Spleen (tissue), 7 donors: Measurements from ENCODE around the gene PAPPA.

Source experiments
- POLR2A ChIP-seq, 3 donors: fragments of 450-650 bp; IDR thresholded peaks; one replicate each; pipeline ENCODE4 v1.5.1; 2017; ENCODE audit warnings: antibody characterized with exemption in 3 of 3, mild to moderate bottlenecking in 1 of 3
- POLR2AphosphoS5 ChIP-seq, 3 donors: sonication (generic); formaldehyde crosslinking; IDR thresholded peaks; one replicate each; pipeline ENCODE4 v1.5.1; 2017; ENCODE audit warnings: antibody characterized with exemption in 3 of 3
- TF ChIP-seq, protein P1 (sequence below), 11 experiments: fragments of 200-600 bp in 7 of 11; fragments of 450-650 bp in 4 of 11; sonication (generic) in 4 of 11; IDR thresholded peaks in 8 of 11; conservative IDR thresholded peaks in 3 of 11; 1 replicate in 7 of 11; 2 replicates in 4 of 11; pipeline versions ENCODE4 v1.4.0 to v1.8.0; 2016 to 2021; ENCODE audit warnings: antibody characterized with exemption in 11 of 11, inconsistent platforms in 4 of 11, mild to moderate bottlenecking in 1 of 11
- donor health status: DM: no; HTN: no; CAD: no; lungs with moderate emphysema.
- donor health status: DM: no; HTN: no; CAD: no.
- donor health status: DM: no; HTN: no; CAD: no.

- TF ChIP-seq, protein P1, sequence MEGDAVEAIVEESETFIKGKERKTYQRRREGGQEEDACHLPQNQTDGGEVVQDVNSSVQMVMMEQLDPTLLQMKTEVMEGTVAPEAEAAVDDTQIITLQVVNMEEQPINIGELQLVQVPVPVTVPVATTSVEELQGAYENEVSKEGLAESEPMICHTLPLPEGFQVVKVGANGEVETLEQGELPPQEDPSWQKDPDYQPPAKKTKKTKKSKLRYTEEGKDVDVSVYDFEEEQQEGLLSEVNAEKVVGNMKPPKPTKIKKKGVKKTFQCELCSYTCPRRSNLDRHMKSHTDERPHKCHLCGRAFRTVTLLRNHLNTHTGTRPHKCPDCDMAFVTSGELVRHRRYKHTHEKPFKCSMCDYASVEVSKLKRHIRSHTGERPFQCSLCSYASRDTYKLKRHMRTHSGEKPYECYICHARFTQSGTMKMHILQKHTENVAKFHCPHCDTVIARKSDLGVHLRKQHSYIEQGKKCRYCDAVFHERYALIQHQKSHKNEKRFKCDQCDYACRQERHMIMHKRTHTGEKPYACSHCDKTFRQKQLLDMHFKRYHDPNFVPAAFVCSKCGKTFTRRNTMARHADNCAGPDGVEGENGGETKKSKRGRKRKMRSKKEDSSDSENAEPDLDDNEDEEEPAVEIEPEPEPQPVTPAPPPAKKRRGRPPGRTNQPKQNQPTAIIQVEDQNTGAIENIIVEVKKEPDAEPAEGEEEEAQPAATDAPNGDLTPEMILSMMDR (IDR thresholded peaks at IDR 0.05 in 8 of 11, conservative IDR thresholded peaks at IDR 0.05 in 3 of 11): no peak
- no peak for TF ChIP-seq POLR2AphosphoS5 (IDR thresholded peaks at IDR 0.05)
- TF ChIP-seq POLR2A (IDR thresholded peaks at IDR 0.05): no peak
Measured at GRCh38 chr9:116333254-116333653, 179.7 kb downstream of the PAPPA start.
